H1 (cell line): ENCODE measurements around the gene CFAP161. TPM values are rescaled to one million over a fixed set of nuclear protein-coding genes. Genes with fewer than 3 reads are reported as not detected.

ENCODE experiments used
- CTCF ChIA-PET: fragments of 300-600 bp; sonication (Branson Sonifier 250); formaldehyde crosslinking; loops from one replicate; lab custom pipeline; 2021; ENCODE audit not compliant: partially characterized antibody; lab: Charles Lee
- POLR2A ChIA-PET: fragments of 300-600 bp; sonication (Branson Sonifier 250); formaldehyde crosslinking; loops from one replicate; lab custom pipeline; 2021; ENCODE audit warnings: inconsistent platforms; ENCODE audit not compliant: partially characterized antibody; lab: Charles Lee
- DNase-seq, 2 experiments: peaks; one replicate each; pipeline versions ENCODE4 v3.0.0 to v3.0.0-alpha.2; 2010 to 2022; ENCODE audit warnings: low spot score in 2 of 2, low read depth in 1 of 2, mixed read lengths in 1 of 2
- FAIRE-seq: peaks from 2 replicates; lab custom pipeline; 2011; peaks lifted over from hg19 to GRCh38; lab: Jason Lieb, UNC
- H2AFZ ChIP-seq: 2 replicates; pipeline ENCODE4 v1.8.1; 2012; ENCODE audit warnings: low read length, inconsistent platforms
- H2AK5ac ChIP-seq: 2 replicates; pipeline ENCODE4 v1.6.1; 2013; ENCODE audit warnings: low read depth, low read length
- H2BK120ac ChIP-seq: replicated peaks from 2 replicates; pipeline ENCODE3; 2013; ENCODE audit warnings: low read depth, low read length, inconsistent platforms
- H2BK12ac ChIP-seq: 2 replicates; pipeline ENCODE4 v1.6.1; 2013; ENCODE audit warnings: low read depth, low read length
- H2BK15ac ChIP-seq: 2 replicates; pipeline ENCODE4 v1.6.1; 2013; ENCODE audit warnings: low read length
- H2BK20ac ChIP-seq: 2 replicates; pipeline ENCODE4 v1.6.1; 2013; ENCODE audit warnings: low read length
- H2BK5ac ChIP-seq: 2 replicates; pipeline ENCODE4 v1.6.1; 2013; ENCODE audit warnings: low read depth, low read length
- H3K14ac ChIP-seq: 2 replicates; pipeline ENCODE4 v1.6.1; 2013; ENCODE audit warnings: inconsistent platforms; ENCODE audit not compliant: insufficient read length
- H3K18ac ChIP-seq: 2 replicates; pipeline ENCODE4 v1.6.1; 2013; ENCODE audit warnings: low read length; ENCODE audit errors: extremely low read depth
- H3K23ac ChIP-seq: 2 replicates; pipeline ENCODE4 v1.6.1; 2013; ENCODE audit warnings: inconsistent platforms; ENCODE audit not compliant: insufficient read length
- H3K23me2 ChIP-seq: 2 replicates; pipeline ENCODE4 v1.6.1; 2013; ENCODE audit warnings: low read depth, low read length
- H3K27ac ChIP-seq: 2 replicates; pipeline ENCODE4 v1.6.1; 2011; ENCODE audit warnings: low read depth, low read length, inconsistent platforms
- H3K27me3 ChIP-seq, 4 experiments: replicated peaks in 1 of 4; 1 replicate in 1 of 4; 2 replicates in 3 of 4; pipeline versions ENCODE4 v1.6.1 to v1.8.1; 2011 to 2013; ENCODE audit warnings: low read length in 3 of 4, mild to moderate bottlenecking in 3 of 4, inconsistent platforms in 2 of 4, mixed read lengths in 2 of 4, moderate library complexity in 1 of 4; ENCODE audit not compliant: control insufficient read depth in 3 of 4, insufficient read depth in 3 of 4; ENCODE audit errors: extremely low read depth in 1 of 4
- H3K36me3 ChIP-seq, 4 experiments: 2 replicates each; pipeline versions ENCODE4 v1.6.1 to v1.8.1; 2011 to 2013; ENCODE audit warnings: mild to moderate bottlenecking in 4 of 4, low read length in 3 of 4, moderate library complexity in 2 of 4, control low read depth in 1 of 4, inconsistent platforms in 1 of 4; ENCODE audit not compliant: insufficient read depth in 4 of 4, control insufficient read depth in 2 of 4
- H3K4ac ChIP-seq: replicated peaks from 2 replicates; pipeline ENCODE3; 2013; ENCODE audit warnings: low read length, low read depth, mixed read lengths, inconsistent platforms; ENCODE audit not compliant: insufficient read length
- H3K4me1 ChIP-seq, 4 experiments: replicated peaks in 1 of 4; 1 replicate in 1 of 4; 2 replicates in 3 of 4; pipeline versions ENCODE4 v1.6.1 to v1.8.1; 2011 to 2013; ENCODE audit warnings: low read length in 3 of 4, inconsistent platforms in 2 of 4, mixed read lengths in 1 of 4; ENCODE audit not compliant: insufficient read depth in 4 of 4, control insufficient read depth in 3 of 4
- H3K4me2 ChIP-seq, 2 experiments: 2 replicates each; pipeline versions ENCODE4 v1.6.1 to v1.8.1; 2011 to 2013; ENCODE audit warnings: low read depth in 2 of 2, low read length in 2 of 2, control low read depth in 1 of 2, inconsistent platforms in 1 of 2, mild to moderate bottlenecking in 1 of 2; ENCODE audit not compliant: insufficient read depth in 1 of 2
- H3K4me3 ChIP-seq, 4 experiments: fragments of 200-600, 300-600 bp in 1 of 4; sonication (generic), shearing (Covaris generic), sonication (Bioruptor Twin) in 1 of 4; 2 replicates each; pipeline versions ENCODE4 v1.5.1 to v1.8.1; 2011 to 2016; ENCODE audit warnings: low read length in 4 of 4, low read depth in 3 of 4, control low read depth in 2 of 4, inconsistent platforms in 2 of 4, mild to moderate bottlenecking in 2 of 4, mixed read lengths in 1 of 4, moderate library complexity in 1 of 4; ENCODE audit not compliant: insufficient read depth in 2 of 4; ENCODE audit errors: extremely low read depth in 1 of 4
- H3K56ac ChIP-seq: replicated peaks from 2 replicates; pipeline ENCODE3; 2013; ENCODE audit warnings: low read depth, mild to moderate bottlenecking, mixed read lengths, low read length, inconsistent platforms; ENCODE audit not compliant: insufficient read length
- H3K79me1 ChIP-seq: 2 replicates; pipeline ENCODE4 v1.6.1; 2013; ENCODE audit warnings: low read depth, low read length, control low read depth
- H3K79me2 ChIP-seq, 2 experiments: 2 replicates each; pipeline versions ENCODE4 v1.6.1 to v1.8.1; 2012 to 2013; ENCODE audit warnings: low read length in 2 of 2, mild to moderate bottlenecking in 2 of 2, inconsistent platforms in 1 of 2; ENCODE audit not compliant: insufficient read depth in 2 of 2, control insufficient read depth in 1 of 2
- H3K9ac ChIP-seq, 4 experiments: replicated peaks in 1 of 4; 1 replicate in 1 of 4; 2 replicates in 3 of 4; pipeline versions ENCODE4 v1.6.1 to v1.8.1; 2011 to 2013; ENCODE audit warnings: low read depth in 3 of 4, low read length in 3 of 4, control low read depth in 2 of 4, mild to moderate bottlenecking in 2 of 4, moderate library complexity in 2 of 4, inconsistent platforms in 1 of 4; ENCODE audit errors: extremely low read depth in 1 of 4
- H3K9me3 ChIP-seq, 2 experiments: 2 replicates each; pipeline versions ENCODE4 v1.6.1 to v1.8.1; 2012 to 2013; ENCODE audit warnings: mild to moderate bottlenecking in 2 of 2, moderate library complexity in 2 of 2, control low read depth in 1 of 2, inconsistent platforms in 1 of 2, low read depth in 1 of 2, low read length in 1 of 2, mixed read lengths in 1 of 2; ENCODE audit not compliant: insufficient read depth in 2 of 2
- H4K20me1 ChIP-seq, 2 experiments: replicated peaks in 1 of 2; 2 replicates each; pipeline versions ENCODE3 to v1.8.1; 2011 to 2013; ENCODE audit warnings: inconsistent platforms in 2 of 2, low read length in 2 of 2, mild to moderate bottlenecking in 1 of 2; ENCODE audit not compliant: insufficient read depth in 2 of 2, control insufficient read depth in 1 of 2
- H4K5ac ChIP-seq: 2 replicates; pipeline ENCODE4 v1.6.1; 2013; ENCODE audit warnings: low read length, low read depth, mixed read lengths, inconsistent platforms; ENCODE audit not compliant: insufficient read length
- H4K8ac ChIP-seq: 2 replicates; pipeline ENCODE4 v1.8.0; 2013; ENCODE audit warnings: mild to moderate bottlenecking, moderate library complexity, low read length, inconsistent platforms; ENCODE audit not compliant: insufficient read depth; ENCODE audit errors: extremely low read depth
- H4K91ac ChIP-seq: replicated peaks from 2 replicates; pipeline ENCODE3; 2013; ENCODE audit warnings: low read length, mixed read lengths, inconsistent platforms; ENCODE audit not compliant: insufficient read length
- CTCF ChIP-seq, 3 experiments: IDR thresholded peaks; 1 replicate in 2 of 3; 2 replicates in 1 of 3; pipeline versions ENCODE4 v1.5.1 to v1.6.1; 2011; ENCODE audit warnings: low read length in 3 of 3, mild to moderate bottlenecking in 3 of 3, inconsistent platforms in 2 of 3, low read depth in 1 of 3, moderate library complexity in 1 of 3; ENCODE audit not compliant: insufficient read depth in 1 of 3; ENCODE audit errors: control extremely low read depth in 1 of 3
- MAFK ChIP-seq: IDR thresholded peaks from 2 replicates; pipeline ENCODE4 v1.6.1; 2012; ENCODE audit warnings: low read depth, mild to moderate bottlenecking, improper control_type of control experiment, low read length
- POLR2A ChIP-seq, 2 experiments: IDR thresholded peaks; 1 replicate in 1 of 2; 2 replicates in 1 of 2; pipeline ENCODE4 v1.6.1; 2011; ENCODE audit warnings: low read depth in 2 of 2, low read length in 2 of 2, mild to moderate bottlenecking in 2 of 2; ENCODE audit errors: control extremely low read depth in 1 of 2
- POLR2AphosphoS5 ChIP-seq: IDR thresholded peaks from 2 replicates; pipeline ENCODE4 v1.6.1; 2011; ENCODE audit warnings: low read depth, low read length
- SP4 ChIP-seq: IDR thresholded peaks from 2 replicates; pipeline ENCODE4 v1.6.1; 2012; ENCODE audit warnings: low read length, inconsistent platforms
- TAF1 ChIP-seq: IDR thresholded peaks from 2 replicates; pipeline ENCODE4 v1.6.1; 2011; ENCODE audit warnings: mild to moderate bottlenecking, low read depth, low read length
- TCF12 ChIP-seq: IDR thresholded peaks from 2 replicates; pipeline ENCODE4 v1.6.1; 2011; ENCODE audit warnings: low read depth, mild to moderate bottlenecking, low read length
- USF2 ChIP-seq: IDR thresholded peaks from 2 replicates; pipeline ENCODE4 v1.6.1; 2011; ENCODE audit warnings: low read length, improper control_type of control experiment
- WGBS, 2 experiments: shearing (Covaris generic) in 1 of 2; methylation state at CpG; one replicate each; pipeline versions ENCODE4 v1.1.6 to v1.1.7; 2013 to 2015; ENCODE audit warnings: low lambda C conversion rate in 2 of 2, mixed read lengths in 2 of 2, inconsistent platforms in 1 of 2, low coverage in 1 of 2, missing lambda C conversion rate in 1 of 2; ENCODE audit not compliant: insufficient replicate concordance in 2 of 2, insufficient coverage in 1 of 2, insufficient read length in 1 of 2; ENCODE audit errors: extremely low coverage in 1 of 2, missing lambda C conversion rate in 1 of 2; 5-methylcytosine and 5-hydroxymethylcytosine counted together
- polyA plus RNA-seq, 7 experiments: library from polyadenylated mRNA; depleted of rRNA in 3 of 7; stranded (reverse) in 5 of 7; unstranded in 2 of 7; fragments of >200 nt in 5 of 7; fragments of 200-250 nt in 2 of 7; gene quantifications; 1 replicate in 5 of 7; 2 replicates in 1 of 7; 4 replicates in 1 of 7; pipeline versions ENCODE4 v1.2.1 to v1.2.3, GENCODE V29; 2011 to 2013; ENCODE audit warnings: missing spikeins in 2 of 7, mixed read lengths in 2 of 7
- total RNA-seq: library from RNA; stranded (reverse); fragmentation: NEBNext Ultra II Directional; extraction: Animal tissue kit (Norgen Biotek cat#: 25700); gene quantifications from 2 replicates; pipeline ENCODE4 v1.2.1, GENCODE V29; 2021

The CFAP161 gene
- total and polyA plus RNA-seq, 2 of the 8 experiments (the other 6 are each of a cell fraction or from before 2014, with no cell fraction given), result 0.05 TPM; not detected in 1

- Histone ChIP-seq H3K79me1 (no peaks in the 10 kb centered on the region), H3K79me2 (no peaks in the 10 kb centered on the region), H3K14ac (no peak overlapping the region), H3K36me3 (no peaks in the 10 kb centered on the region), H4K8ac (no peak overlapping the region), H3K23ac (no peak overlapping the region), H3K4me1 (peaks cover 1 to 5% (median 3%) of the 10 kb centered on the region in 4 experiments; a peak in 4 of 7 replicates), H3K27ac (no peak overlapping the region), H3K4me3 (no peak overlapping the region), H3K27me3 (no peaks in the 10 kb centered on the region), H2BK12ac (no peak overlapping the region), H3K4me2 (no peak overlapping the region), H3K18ac (no peak overlapping the region), H2AK5ac (no peak overlapping the region; the same call in 1 of the 2 replicates), H3K9me3 (no peaks in the 10 kb centered on the region), H2BK15ac (no peak overlapping the region), H3K23me2 (no peaks in the 10 kb centered on the region), H2AFZ (peak overlapping the region; percentile 85), H3K9ac (no peak overlapping the region), H3K4ac (no peak overlapping the region), H3K56ac (no peak overlapping the region), H2BK5ac (no peak overlapping the region), H4K91ac (no peak overlapping the region), H2BK120ac (no peak overlapping the region), H2BK20ac (no peak overlapping the region), H4K20me1 (no peaks in the 10 kb centered on the region), H4K5ac (no peak overlapping the region)
- POLR2A ChIA-PET, result no interaction called here
- DNase-seq (no peak), FAIRE-seq (no peak)
- 86% methylated on average over 6 of the region's 6 CpGs; no CpG with 5 or more reads in 1 of the 2 experiments for WGBS, 2 experiments
- CTCF ChIA-PET, result interaction anchor here (13.6 kb wide), 1 partner anchor 154 kb away, joined by 262 read pairs; no protein-coding TSS in a partner anchor
- TF ChIP-seq CTCF (IDR thresholded peaks at IDR 0.05; ENCODE audit: control extremely low read depth in 1 of 3, insufficient read depth in 1 of 3, low read depth in 1 of 3, low read length in 3 of 3) (no peak), POLR2AphosphoS5 (no peak), POLR2A (IDR thresholded peaks at IDR 0.05; ENCODE audit: control extremely low read depth in 1 of 2, low read depth in 2 of 2, low read length in 2 of 2) (no peak), SP4 (no peak), USF2 (no peak), MAFK (no peak), TAF1 (no peak), TCF12 (no peak)
These were observed 22.3 kb upstream of the CFAP161 start for GRCh38 chr15:81111510-81112470.
